PFSK-1 (cell line): ENCODE data around the gene IGFBP2.

Experiments used
- FOXP2 ChIP-seq: optimal IDR thresholded peaks from 2 replicates; pipeline ENCODE3; 2011; ENCODE audit warnings: borderline replicate concordance, control low read depth, inconsistent platforms; ENCODE audit not compliant: insufficient read depth; ENCODE audit errors: extremely low read length, extremely low read depth
- POLR2AphosphoS5 ChIP-seq: IDR thresholded peaks from 2 replicates; pipeline ENCODE4 v1.6.1; 2012; ENCODE audit warnings: low read depth, mild to moderate bottlenecking, control low read depth, low read length, moderate library complexity
- REST ChIP-seq, 2 experiments: IDR thresholded peaks; 2 replicates each; pipeline versions ENCODE4 v1.6.1 to v1.8.0; 2011 to 2012; ENCODE audit warnings: low read depth in 2 of 2, low read length in 2 of 2, control low read depth in 1 of 2, inconsistent platforms in 1 of 2, mild to moderate bottlenecking in 1 of 2, moderate library complexity in 1 of 2; ENCODE audit not compliant: insufficient read depth in 1 of 2
- SIN3A ChIP-seq: IDR thresholded peaks from 2 replicates; pipeline ENCODE4 v1.6.1; 2012; ENCODE audit warnings: mild to moderate bottlenecking, low read length, moderate library complexity, borderline replicate concordance; ENCODE audit not compliant: insufficient read depth
- TAF1 ChIP-seq: IDR thresholded peaks from 2 replicates; pipeline ENCODE4 v1.6.1; 2012; ENCODE audit warnings: low read length, control low read depth, borderline replicate concordance; ENCODE audit not compliant: insufficient read depth

Gene IGFBP2

GRCh38 chr2:216661639-216662375 is 28.6 kb downstream of the IGFBP2 start:
- TF ChIP-seq TAF1 (no peak), SIN3A (no peak), REST (IDR thresholded peaks at IDR 0.05; ENCODE audit: insufficient read depth in 1 of 2, low read depth in 2 of 2, low read length in 2 of 2) (no peak), FOXP2 (no peak), POLR2AphosphoS5 (no peak)

GRCh38 chr2:216663106-216663505 is 29.9 kb downstream of the IGFBP2 start:
- TF ChIP-seq FOXP2 (no peak), REST (IDR thresholded peaks at IDR 0.05; ENCODE audit: insufficient read depth in 1 of 2, low read depth in 2 of 2, low read length in 2 of 2) (no peak), TAF1 (no peak)

GRCh38 chr2:216663846-216664245 is 30.6 kb downstream of the IGFBP2 start:
- TF ChIP-seq SIN3A: no peak
- no peak for TF ChIP-seq REST (IDR thresholded peaks at IDR 0.05; ENCODE audit: insufficient read depth in 1 of 2, low read depth in 2 of 2, low read length in 2 of 2)
- no peak for TF ChIP-seq TAF1
- no peak for TF ChIP-seq FOXP2
- TF ChIP-seq POLR2AphosphoS5: no peak

GRCh38 chr2:216664593-216665034 is 31.4 kb downstream of the IGFBP2 start:
- TF ChIP-seq REST (IDR thresholded peaks at IDR 0.05; ENCODE audit: insufficient read depth in 1 of 2, low read depth in 2 of 2, low read length in 2 of 2) (no peak), SIN3A (no peak), POLR2AphosphoS5 (no peak), TAF1 (no peak), FOXP2 (no peak)
